ENCODE data around the gene LRRC8C.

The LRRC8C gene

DNA sequence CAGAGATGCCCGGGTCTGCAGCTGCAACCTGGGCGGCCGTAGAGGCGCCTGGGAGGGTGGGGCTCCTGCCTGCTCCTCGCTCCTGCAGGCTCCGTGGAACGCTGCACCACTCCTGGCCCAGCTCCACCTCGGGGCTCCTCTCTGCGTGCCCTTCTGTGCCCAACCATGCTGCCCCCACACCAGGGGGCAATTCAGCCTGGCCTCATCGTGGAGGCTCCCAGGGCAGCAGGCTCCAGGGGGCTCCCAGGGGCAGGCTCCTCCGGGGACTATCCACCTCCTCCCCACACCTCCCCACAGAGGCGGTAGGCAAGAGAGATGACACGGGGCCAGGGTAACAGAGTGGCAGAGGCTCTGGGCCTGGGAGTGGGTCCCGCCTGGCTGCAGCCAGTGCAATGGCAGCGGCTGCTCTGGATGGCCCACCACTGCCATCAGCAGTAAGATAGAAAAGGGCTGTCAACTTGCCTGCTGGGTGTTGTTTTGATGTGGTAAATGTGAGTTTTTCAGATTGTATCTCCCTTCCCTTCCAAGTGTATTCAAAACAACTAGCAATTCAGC lies 22.4 kb upstream of the LRRC8C start:
- Histone ChIP-seq H3K36me3 (ENCODE audit: control insufficient read depth in 1 of 2, insufficient read depth in 2 of 2, low read depth in 1 of 2, low read length in 2 of 2) (peaks cover 0 to 6% of the 10 kb centered on the region in 2 experiments), H2BK120ac (ENCODE audit: low read depth, low read length) (peak overlapping the region; percentile 27), H3K4me2 (ENCODE audit: low read length, poor library complexity, severe bottlenecking) (no peak overlapping the region), H3K79me1 (replicated peaks; ENCODE audit: low read length, poor library complexity, severe bottlenecking) (no peaks in the 10 kb centered on the region), H3K27ac (ENCODE audit: low read length, poor library complexity, severe bottlenecking) (no peak overlapping the region), H2BK5ac (ENCODE audit: low read depth, low read length, poor library complexity, severe bottlenecking) (no peak overlapping the region), H3K14ac (ENCODE audit: low read length in 2 of 2) (no peak overlapping the region), H2AFZ (ENCODE audit: low read depth, low read length) (no peak overlapping the region), H3K4me3 (ENCODE audit: insufficient read depth in 1 of 2, low read depth in 1 of 2, low read length in 2 of 2) (peak overlapping the region in 1 of 2 experiments; percentile 26), H2BK15ac (ENCODE audit: low read depth, poor library complexity, severe bottlenecking) (no peak overlapping the region), H2BK12ac (ENCODE audit: low read length in 2 of 2) (no peak overlapping the region), H3K27me3 (ENCODE audit: control insufficient read depth in 1 of 2, insufficient read depth in 1 of 2, low read length in 2 of 2) (no peaks in the 10 kb centered on the region), H3K23ac (ENCODE audit: low read length in 2 of 2) (no peak overlapping the region), H3K18ac (ENCODE audit: low read depth in 1 of 2, low read length in 2 of 2) (no peak overlapping the region), H3K4ac (ENCODE audit: low read depth in 1 of 2, low read length in 2 of 2) (no peak overlapping the region), H2AK5ac (ENCODE audit: low read length, severe bottlenecking) (no peak overlapping the region), H3K9ac (ENCODE audit: low read length) (no peak overlapping the region), H3K4me1 (ENCODE audit: control insufficient read depth, insufficient read depth, low read depth, low read length) (peaks cover 1% of the 10 kb centered on the region), H4K91ac (ENCODE audit: low read length) (no peak overlapping the region), H3K9me3 (ENCODE audit: control insufficient read depth, low read length) (no peaks in the 10 kb centered on the region), H4K8ac (ENCODE audit: low read length) (no peak overlapping the region)
- DNase-seq, result no peak
- 80% methylated on average over 13 of the region's 15 CpGs for WGBS

- H3K36me3 ChIP-seq (ENCODE audit: control insufficient read depth in 1 of 2, insufficient read depth in 2 of 2, low read depth in 1 of 2, low read length in 2 of 2), result peaks cover 0 to 6% of the 10 kb centered on the region in 2 experiments
- DNase-seq, result no peak
- no peak overlapping the region for H2AFZ ChIP-seq (ENCODE audit: low read depth, low read length)
- WGBS, result no CpG with 5 or more reads among the region's 1 CpG
- H3K9me3 ChIP-seq (ENCODE audit: control insufficient read depth, low read length), result no peaks in the 10 kb centered on the region
- H3K27ac ChIP-seq (ENCODE audit: low read length, poor library complexity, severe bottlenecking), result no peak overlapping the region
- no peak overlapping the region for H4K8ac ChIP-seq (ENCODE audit: low read length)
- H3K79me1 ChIP-seq (replicated peaks; ENCODE audit: low read length, poor library complexity, severe bottlenecking), result no peaks in the 10 kb centered on the region
- H3K18ac ChIP-seq (ENCODE audit: low read depth in 1 of 2, low read length in 2 of 2), result no peak overlapping the region
- no peak overlapping the region for H4K91ac ChIP-seq (ENCODE audit: low read length)
- no peak overlapping the region for H2BK5ac ChIP-seq (ENCODE audit: low read depth, low read length, poor library complexity, severe bottlenecking)
- H3K4me1 ChIP-seq (ENCODE audit: control insufficient read depth, insufficient read depth, low read depth, low read length), result no peaks in the 10 kb centered on the region
- H3K4me2 ChIP-seq (ENCODE audit: low read length, poor library complexity, severe bottlenecking), result no peak overlapping the region
- no peak overlapping the region for H2BK12ac ChIP-seq (ENCODE audit: low read length in 2 of 2)
- no peak overlapping the region for H3K9ac ChIP-seq (ENCODE audit: low read length)
- H2BK15ac ChIP-seq (ENCODE audit: low read depth, poor library complexity, severe bottlenecking), result no peak overlapping the region
- H3K23ac ChIP-seq (ENCODE audit: low read length in 2 of 2), result no peak overlapping the region
- H2AK5ac ChIP-seq (ENCODE audit: low read length, severe bottlenecking), result no peak overlapping the region
- H3K27me3 ChIP-seq (ENCODE audit: control insufficient read depth in 1 of 2, insufficient read depth in 1 of 2, low read length in 2 of 2), result no peaks in the 10 kb centered on the region
- H3K4me3 ChIP-seq (ENCODE audit: insufficient read depth in 1 of 2, low read depth in 1 of 2, low read length in 2 of 2), result no peak overlapping the region
- H3K4ac ChIP-seq (ENCODE audit: low read depth in 1 of 2, low read length in 2 of 2), result no peak overlapping the region
- no peak overlapping the region for H3K14ac ChIP-seq (ENCODE audit: low read length in 2 of 2)
- no peak overlapping the region for H2BK120ac ChIP-seq (ENCODE audit: low read depth, low read length)
Measured at GRCh38 chr1:89611721-89612120, 21.2 kb upstream of the LRRC8C start.

GRCh38 chr1:89613928-89614327 lies 19.0 kb upstream of the LRRC8C start:
- WGBS, result 83% methylated on average over 7 of the region's 7 CpGs
- Histone ChIP-seq H2BK15ac (ENCODE audit: low read depth, poor library complexity, severe bottlenecking) (no peak overlapping the region), H2AK5ac (ENCODE audit: low read length, severe bottlenecking) (no peak overlapping the region), H3K36me3 (ENCODE audit: control insufficient read depth in 1 of 2, insufficient read depth in 2 of 2, low read depth in 1 of 2, low read length in 2 of 2) (peaks cover 0 to 6% of the 10 kb centered on the region in 2 experiments), H3K4me2 (ENCODE audit: low read length, poor library complexity, severe bottlenecking) (no peak overlapping the region), H3K4ac (ENCODE audit: low read depth in 1 of 2, low read length in 2 of 2) (no peak overlapping the region), H3K9me3 (ENCODE audit: control insufficient read depth, low read length) (no peaks in the 10 kb centered on the region), H2BK5ac (ENCODE audit: low read depth, low read length, poor library complexity, severe bottlenecking) (no peak overlapping the region), H3K18ac (ENCODE audit: low read depth in 1 of 2, low read length in 2 of 2) (no peak overlapping the region), H2BK12ac (ENCODE audit: low read length in 2 of 2) (no peak overlapping the region), H3K23ac (ENCODE audit: low read length in 2 of 2) (peak overlapping the region in 1 of 2 experiments; percentile 14), H3K27ac (ENCODE audit: low read length, poor library complexity, severe bottlenecking) (no peak overlapping the region), H3K79me1 (replicated peaks; ENCODE audit: low read length, poor library complexity, severe bottlenecking) (no peaks in the 10 kb centered on the region), H3K14ac (ENCODE audit: low read length in 2 of 2) (peak overlapping the region in 1 of 2 experiments; percentile 57), H4K8ac (ENCODE audit: low read length) (no peak overlapping the region), H3K9ac (ENCODE audit: low read length) (no peak overlapping the region), H3K27me3 (ENCODE audit: control insufficient read depth in 1 of 2, insufficient read depth in 1 of 2, low read length in 2 of 2) (no peaks in the 10 kb centered on the region), H3K4me3 (ENCODE audit: insufficient read depth in 1 of 2, low read depth in 1 of 2, low read length in 2 of 2) (no peak overlapping the region), H3K4me1 (ENCODE audit: control insufficient read depth, insufficient read depth, low read depth, low read length) (no peaks in the 10 kb centered on the region), H2BK120ac (ENCODE audit: low read depth, low read length) (no peak overlapping the region), H2AFZ (ENCODE audit: low read depth, low read length) (no peak overlapping the region), H4K91ac (ENCODE audit: low read length) (no peak overlapping the region)
- DNase-seq, result no peak

DNA sequence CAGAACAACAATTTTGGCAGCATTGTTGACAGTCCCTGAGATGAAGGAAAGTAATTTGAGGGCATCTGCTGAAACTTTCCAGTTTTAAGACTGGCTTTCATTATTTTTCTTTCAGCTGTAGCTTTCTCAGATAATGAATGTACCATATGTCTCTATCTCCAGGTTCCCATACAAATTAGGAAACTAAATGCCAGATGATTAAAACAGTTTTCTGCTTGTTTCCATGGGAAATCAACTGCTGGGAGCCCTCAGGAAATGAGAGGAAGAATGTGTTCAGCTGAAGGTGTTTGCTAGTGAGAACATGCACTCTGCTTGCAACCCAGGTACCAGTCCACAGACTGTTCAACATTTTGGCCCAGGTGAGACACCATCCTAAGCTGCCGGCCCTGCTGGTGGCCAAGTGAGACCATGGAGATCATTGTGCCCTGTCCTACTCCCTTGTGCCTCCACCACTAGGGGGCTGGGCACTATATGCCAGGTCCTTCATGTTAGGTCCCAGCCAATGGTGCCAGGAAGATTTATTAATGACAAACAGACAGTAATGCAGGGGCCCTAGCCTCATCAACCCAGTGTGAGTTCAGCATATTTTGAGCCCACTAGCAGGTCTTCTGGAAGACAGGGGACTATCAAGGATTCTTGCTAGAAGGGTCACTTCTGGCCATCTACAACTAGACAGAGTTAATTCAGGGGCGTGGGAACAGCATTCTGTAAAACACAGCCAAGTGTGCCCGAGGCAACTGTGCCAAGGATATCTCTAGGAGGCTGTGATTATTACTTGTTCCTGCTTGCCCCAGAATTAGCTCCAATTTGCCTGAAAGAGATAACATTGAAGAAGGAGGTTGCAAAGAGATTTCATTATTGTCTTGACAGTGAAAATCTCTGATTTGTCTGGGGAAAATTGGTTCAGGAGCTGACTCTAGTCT lies 17.0 kb upstream of the LRRC8C start:
- H2BK120ac ChIP-seq (ENCODE audit: low read depth, low read length), result no peak overlapping the region
- H2BK5ac ChIP-seq (ENCODE audit: low read depth, low read length, poor library complexity, severe bottlenecking), result no peak overlapping the region
- H3K4me2 ChIP-seq (ENCODE audit: low read length, poor library complexity, severe bottlenecking), result no peak overlapping the region
- no peak overlapping the region for H2AK5ac ChIP-seq (ENCODE audit: low read length, severe bottlenecking)
- H2AFZ ChIP-seq (ENCODE audit: low read depth, low read length), result no peak overlapping the region
- H3K23ac ChIP-seq (ENCODE audit: low read length in 2 of 2), result no peak overlapping the region
- no peaks in the 10 kb centered on the region for H3K27me3 ChIP-seq (ENCODE audit: control insufficient read depth in 1 of 2, insufficient read depth in 1 of 2, low read length in 2 of 2)
- H3K4me3 ChIP-seq (ENCODE audit: insufficient read depth in 1 of 2, low read depth in 1 of 2, low read length in 2 of 2), result no peak overlapping the region
- H3K14ac ChIP-seq (ENCODE audit: low read length in 2 of 2), result no peak overlapping the region
- H3K36me3 ChIP-seq (ENCODE audit: control insufficient read depth in 1 of 2, insufficient read depth in 2 of 2, low read depth in 1 of 2, low read length in 2 of 2), result no peaks in the 10 kb centered on the region
- H2BK12ac ChIP-seq (ENCODE audit: low read length in 2 of 2), result no peak overlapping the region
- DNase-seq, result no peak
- no peak overlapping the region for H3K4ac ChIP-seq (ENCODE audit: low read depth in 1 of 2, low read length in 2 of 2)
- no peak overlapping the region for H3K27ac ChIP-seq (ENCODE audit: low read length, poor library complexity, severe bottlenecking)
- no peak overlapping the region for H3K18ac ChIP-seq (ENCODE audit: low read depth in 1 of 2, low read length in 2 of 2)
- H4K91ac ChIP-seq (ENCODE audit: low read length), result no peak overlapping the region
- H3K79me1 ChIP-seq (replicated peaks; ENCODE audit: low read length, poor library complexity, severe bottlenecking), result no peaks in the 10 kb centered on the region
- H3K4me1 ChIP-seq (ENCODE audit: control insufficient read depth, insufficient read depth, low read depth, low read length), result no peaks in the 10 kb centered on the region
- H2BK15ac ChIP-seq (ENCODE audit: low read depth, poor library complexity, severe bottlenecking), result no peak overlapping the region
- H3K9me3 ChIP-seq (ENCODE audit: control insufficient read depth, low read length), result no peaks in the 10 kb centered on the region
- no peak overlapping the region for H4K8ac ChIP-seq (ENCODE audit: low read length)
- H3K9ac ChIP-seq (ENCODE audit: low read length), result no peak overlapping the region
- WGBS, result 94% methylated on average over 3 of the region's 3 CpGs
